ENCODE measurements around the gene ZCWPW1.
"Not testable (repeated sequence)": the region's sequence is repeated elsewhere in the genome, so short reads cannot be mapped to it uniquely, and the experiment has no call there.

Gene ZCWPW1

GRCh38 chr7:100466653-100467605, 38.4 kb upstream of the ZCWPW1 start:
- Mint-ChIP-seq H3K27me3 (no peaks in the 10 kb centered on the region), H3K9me3 (no peaks in the 10 kb centered on the region), H3K36me3 (ENCODE audit: low read depth) (peaks cover 94% of the 10 kb centered on the region), H3K27ac (peak overlapping the region; percentile 10), H3K4me1 (ENCODE audit: low read depth) (peaks cover 53% of the 10 kb centered on the region), H3K4me3 (no peak overlapping the region)
- intact Hi-C loops (cut with micrococcal nuclease) = loop anchor here (1.0 kb wide), 1 partner anchor 93 kb away; no protein-coding TSS in a partner anchor

GRCh38 chr7:100465702-100466311, 37.3 kb upstream of the ZCWPW1 start:
- no peaks in the 10 kb centered on the region for H3K27me3 Mint-ChIP-seq
- H3K9me3 Mint-ChIP-seq = no peaks in the 10 kb centered on the region
- peaks cover 47% of the 10 kb centered on the region for H3K4me1 Mint-ChIP-seq (ENCODE audit: low read depth)
- no peak overlapping the region for H3K4me3 Mint-ChIP-seq
- peak overlapping the region; percentile 6 for H3K27ac Mint-ChIP-seq
- H3K36me3 Mint-ChIP-seq (ENCODE audit: low read depth) = peaks cover 94% of the 10 kb centered on the region
- intact Hi-C loops (cut with micrococcal nuclease) = loop anchor here (1.0 kb wide), 1 partner anchor 94 kb away; no protein-coding TSS in a partner anchor

DNA sequence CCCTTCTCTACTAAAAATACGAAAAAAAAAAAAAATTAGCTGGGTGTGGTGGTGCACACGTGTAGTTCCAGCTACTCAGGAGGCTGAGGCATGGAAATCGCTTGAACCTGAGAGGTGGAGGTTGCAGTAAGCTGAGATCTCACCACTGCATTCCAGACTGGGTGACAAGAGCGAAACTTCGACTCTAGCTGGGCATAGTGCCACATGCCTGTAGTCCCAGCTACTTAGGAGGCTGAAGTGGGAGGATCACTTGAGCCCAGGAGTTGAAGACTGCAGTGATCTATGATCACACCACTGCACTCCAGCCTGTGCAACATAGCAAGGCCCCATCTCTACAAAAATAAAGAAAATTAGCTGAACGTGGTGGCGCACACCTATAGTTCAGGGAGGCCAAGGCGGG, 36.8 kb upstream of the ZCWPW1 start:
- intact Hi-C loops (cut with micrococcal nuclease) = no loop called here
- no peak overlapping the region for H3K4me3 Mint-ChIP-seq
- peak overlapping the region; percentile 6 for H3K27ac Mint-ChIP-seq
- H3K27me3 Mint-ChIP-seq = no peaks in the 10 kb centered on the region
- no peaks in the 10 kb centered on the region for H3K9me3 Mint-ChIP-seq
- H3K4me1 Mint-ChIP-seq (ENCODE audit: low read depth) = peaks cover 42% of the 10 kb centered on the region
- peaks cover 94% of the 10 kb centered on the region for H3K36me3 Mint-ChIP-seq (ENCODE audit: low read depth)

GRCh38 chr7:100464791-100465190, 36.3 kb upstream of the ZCWPW1 start:
- no peaks in the 10 kb centered on the region for H3K9me3 Mint-ChIP-seq
- H3K27me3 Mint-ChIP-seq = no peaks in the 10 kb centered on the region
- H3K27ac Mint-ChIP-seq = peak overlapping the region; percentile 6
- H3K36me3 Mint-ChIP-seq (ENCODE audit: low read depth) = peaks cover 94% of the 10 kb centered on the region
- H3K4me3 Mint-ChIP-seq = no peak overlapping the region
- intact Hi-C loops (cut with micrococcal nuclease) = no loop called here
- H3K4me1 Mint-ChIP-seq (ENCODE audit: low read depth) = peaks cover 37% of the 10 kb centered on the region

GRCh38 chr7:100464210-100464660, 35.7 kb upstream of the ZCWPW1 start, which contains the start of gene SPACDR:
TSS of gene SPACDR (minus strand) at chr7:100464260. CDS start at chr7:100464025, 235 bp downstream.
- peaks cover 94% of the 10 kb centered on the region for H3K36me3 Mint-ChIP-seq (ENCODE audit: low read depth)
- H3K4me1 Mint-ChIP-seq (ENCODE audit: low read depth) = peaks cover 31% of the 10 kb centered on the region
- H3K27me3 Mint-ChIP-seq = no peaks in the 10 kb centered on the region
- no peaks in the 10 kb centered on the region for H3K9me3 Mint-ChIP-seq
- intact Hi-C loops (cut with micrococcal nuclease) = no loop called here
- H3K27ac Mint-ChIP-seq = peak within 1 kb of the TSS; percentile 6
- no peak within 1 kb of the TSS for H3K4me3 Mint-ChIP-seq

- Mint-ChIP-seq H3K27me3 (no peaks in the 10 kb centered on the region), H3K27ac (no peak overlapping the region), H3K9me3 (no peaks in the 10 kb centered on the region), H3K4me3 (no peak overlapping the region), H3K36me3 (ENCODE audit: low read depth) (peaks cover 60% of the 10 kb centered on the region), H3K4me1 (ENCODE audit: low read depth) (peaks cover 10% of the 10 kb centered on the region)
- intact Hi-C loops (cut with micrococcal nuclease) = no loop called here
Measured at GRCh38 chr7:100457033-100457432, 28.5 kb upstream of the ZCWPW1 start.

DNA sequence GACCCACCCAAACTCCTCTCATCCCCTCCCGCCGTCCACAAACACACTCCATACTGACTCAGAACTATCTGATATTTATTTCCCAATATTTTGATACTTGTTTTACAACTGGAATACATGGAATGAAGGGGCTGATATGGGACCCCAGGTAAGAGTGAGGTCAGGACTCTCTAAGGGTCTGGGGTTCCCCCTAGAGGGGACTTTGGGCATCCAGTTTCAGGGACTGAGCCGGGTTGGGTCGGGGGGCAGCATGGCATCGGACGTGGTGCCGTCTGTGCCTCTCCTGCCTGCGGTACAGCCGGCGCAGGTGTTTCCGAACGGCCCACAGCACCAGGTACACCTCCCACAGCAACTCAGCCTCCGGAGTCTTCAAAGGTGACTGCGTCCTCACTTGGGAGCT, 28.1 kb upstream of the ZCWPW1 start:
- peaks cover 10% of the 10 kb centered on the region for H3K4me1 Mint-ChIP-seq (ENCODE audit: low read depth)
- H3K9me3 Mint-ChIP-seq = no peaks in the 10 kb centered on the region
- H3K27me3 Mint-ChIP-seq = no peaks in the 10 kb centered on the region
- intact Hi-C loops (cut with micrococcal nuclease) = no loop called here
- no peak overlapping the region for H3K27ac Mint-ChIP-seq
- peaks cover 55% of the 10 kb centered on the region for H3K36me3 Mint-ChIP-seq (ENCODE audit: low read depth)
- H3K4me3 Mint-ChIP-seq = no peak overlapping the region

DNA sequence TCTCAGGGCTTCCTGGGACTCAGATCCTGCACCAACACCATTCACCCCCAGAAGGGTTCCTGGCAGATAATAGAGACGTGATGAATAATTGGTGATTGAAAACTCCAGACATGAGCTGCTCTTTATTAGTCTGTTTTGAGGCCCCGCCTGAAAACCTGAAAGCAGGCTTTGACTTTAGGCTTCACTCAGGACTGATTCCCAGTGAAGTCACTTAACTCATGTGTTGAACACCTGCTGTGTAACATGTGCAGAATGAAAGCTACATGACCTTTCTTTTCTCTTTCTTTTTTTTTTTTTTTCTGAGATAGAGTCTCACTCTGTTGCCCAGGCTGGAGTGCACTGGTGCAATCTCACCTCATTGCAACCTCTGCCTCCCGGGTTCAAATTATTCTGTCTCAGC, 26.7 kb upstream of the ZCWPW1 start:
- Mint-ChIP-seq H3K27me3 (no peaks in the 10 kb centered on the region), H3K4me1 (ENCODE audit: low read depth) (peaks cover 16% of the 10 kb centered on the region), H3K36me3 (ENCODE audit: low read depth) (peaks cover 42% of the 10 kb centered on the region), H3K9me3 (no peaks in the 10 kb centered on the region), H3K4me3 (no peak overlapping the region), H3K27ac (no peak overlapping the region)
- intact Hi-C loops (cut with micrococcal nuclease) = no loop called here

DNA sequence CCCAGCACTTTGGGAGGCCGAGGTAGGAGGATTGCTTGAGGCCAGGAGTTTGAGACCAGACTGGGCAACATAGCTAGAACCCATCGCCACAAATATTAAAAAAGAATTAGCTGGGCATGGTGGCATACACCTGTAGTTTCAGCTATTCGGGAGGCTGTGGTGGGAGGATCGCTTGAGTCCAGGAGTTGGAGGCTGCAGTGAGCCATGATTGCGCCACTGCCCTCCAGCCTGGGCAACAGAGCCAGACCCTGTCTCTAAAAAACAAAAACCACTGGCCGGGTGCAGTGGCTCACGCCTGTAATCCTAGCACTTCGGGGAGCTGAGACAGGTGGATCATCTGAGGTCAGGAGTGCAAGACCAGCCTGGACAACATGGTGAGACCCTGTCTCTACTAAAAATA, 25.4 kb upstream of the ZCWPW1 start:
- intact Hi-C loops (cut with micrococcal nuclease) = not testable (repeated sequence)
- H3K4me1 Mint-ChIP-seq (ENCODE audit: low read depth) = peaks cover 16% of the 10 kb centered on the region

DNA sequence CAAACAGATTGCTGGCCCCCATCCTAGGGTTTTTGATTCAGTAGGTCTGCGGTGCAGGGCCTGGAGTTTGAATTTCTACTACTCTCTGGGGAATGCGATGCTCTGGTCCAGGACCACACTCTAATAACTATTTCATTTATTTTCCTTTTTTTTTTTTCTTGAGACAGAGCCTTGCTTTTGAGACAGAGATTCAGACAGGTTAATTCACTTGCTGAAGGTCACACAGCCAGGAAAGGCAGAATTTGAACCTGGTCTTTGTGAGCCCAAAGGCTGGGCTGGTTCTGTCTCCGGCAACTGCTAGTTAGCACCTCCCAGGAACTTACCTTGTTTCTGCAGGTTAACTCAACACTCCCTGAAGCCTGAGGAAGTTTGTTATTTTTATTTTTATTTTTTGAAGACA, 24.0 kb upstream of the ZCWPW1 start:
- H3K27ac Mint-ChIP-seq = no peak overlapping the region
- no peaks in the 10 kb centered on the region for H3K27me3 Mint-ChIP-seq
- peaks cover 18% of the 10 kb centered on the region for H3K36me3 Mint-ChIP-seq (ENCODE audit: low read depth)
- no peaks in the 10 kb centered on the region for H3K9me3 Mint-ChIP-seq
- intact Hi-C loops (cut with micrococcal nuclease) = no loop called here
- H3K4me3 Mint-ChIP-seq = no peak overlapping the region
- peaks cover 16% of the 10 kb centered on the region for H3K4me1 Mint-ChIP-seq (ENCODE audit: low read depth)

More for the DNA sequence above, 25.4 kb upstream of the ZCWPW1 start:
- H3K27me3 Mint-ChIP-seq, H3K27ac Mint-ChIP-seq, H3K9me3 Mint-ChIP-seq, H3K4me3 Mint-ChIP-seq: not testable (repeated sequence)
- H3K36me3 Mint-ChIP-seq (ENCODE audit: low read depth) = peaks cover 28% of the 10 kb centered on the region

DNA sequence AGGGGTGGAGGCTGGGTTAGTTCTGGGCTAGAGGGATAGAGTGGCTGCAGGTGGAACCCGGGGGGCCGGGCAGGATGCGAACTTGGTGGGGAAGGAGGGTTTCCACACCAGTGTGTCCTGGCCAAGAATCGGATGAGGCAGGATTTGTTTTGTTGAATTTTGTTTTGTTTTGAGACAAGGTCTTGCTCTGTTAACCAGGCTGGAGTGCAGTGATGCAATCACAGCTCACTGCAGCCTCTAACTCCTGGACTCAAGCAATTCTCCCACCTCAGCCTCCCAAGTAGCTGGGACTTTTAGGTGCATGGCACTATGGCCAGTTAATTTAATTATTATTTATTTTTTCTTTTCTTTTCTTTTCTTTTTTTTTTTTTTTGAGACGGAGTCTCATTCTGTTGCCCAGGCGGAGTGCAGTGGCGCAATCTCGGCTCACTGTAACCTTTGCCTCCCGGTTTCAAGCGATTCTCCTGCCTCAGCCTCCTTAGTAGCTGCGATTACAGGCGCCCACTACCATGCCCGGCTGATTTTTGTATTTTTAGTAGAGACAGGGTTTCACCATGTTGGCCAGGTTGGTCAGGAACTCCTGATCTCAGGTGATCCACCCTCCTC, 20.8 kb upstream of the ZCWPW1 start:
- no peaks in the 10 kb centered on the region for H3K9me3 Mint-ChIP-seq
- H3K4me3 Mint-ChIP-seq = no peak overlapping the region
- H3K36me3 Mint-ChIP-seq (ENCODE audit: low read depth) = no peaks in the 10 kb centered on the region
- no peaks in the 10 kb centered on the region for H3K27me3 Mint-ChIP-seq
- H3K4me1 Mint-ChIP-seq (ENCODE audit: low read depth) = peaks cover 30% of the 10 kb centered on the region
- intact Hi-C loops (cut with micrococcal nuclease) = no loop called here
- peak overlapping the region; percentile 55 for H3K27ac Mint-ChIP-seq

DNA sequence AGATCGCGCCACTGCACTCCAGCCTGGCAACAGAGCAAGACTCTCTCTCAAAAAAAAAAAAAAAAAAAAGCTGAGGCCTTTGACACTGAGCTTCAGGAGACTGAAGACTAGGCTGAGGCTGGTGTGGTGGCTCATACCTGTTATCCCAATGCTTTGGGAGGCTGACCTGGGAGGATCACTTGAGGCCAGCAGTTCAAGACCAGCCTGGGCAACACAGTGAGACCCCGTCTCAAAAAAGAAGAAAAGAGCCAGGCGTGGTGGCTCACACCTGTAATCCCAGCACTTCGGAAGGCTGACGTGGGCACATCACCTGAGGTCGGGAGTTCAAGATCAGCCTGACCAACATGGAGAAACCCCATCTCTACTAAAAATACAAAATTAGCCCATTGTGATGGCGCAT, 18.9 kb upstream of the ZCWPW1 start:
- H3K4me3 Mint-ChIP-seq; H3K27ac Mint-ChIP-seq; H3K36me3 Mint-ChIP-seq (ENCODE audit: low read depth); H3K27me3 Mint-ChIP-seq; H3K9me3 Mint-ChIP-seq; intact Hi-C loops (cut with micrococcal nuclease): not testable (repeated sequence)
- H3K4me1 Mint-ChIP-seq (ENCODE audit: low read depth) = peaks cover 38% of the 10 kb centered on the region

DNA sequence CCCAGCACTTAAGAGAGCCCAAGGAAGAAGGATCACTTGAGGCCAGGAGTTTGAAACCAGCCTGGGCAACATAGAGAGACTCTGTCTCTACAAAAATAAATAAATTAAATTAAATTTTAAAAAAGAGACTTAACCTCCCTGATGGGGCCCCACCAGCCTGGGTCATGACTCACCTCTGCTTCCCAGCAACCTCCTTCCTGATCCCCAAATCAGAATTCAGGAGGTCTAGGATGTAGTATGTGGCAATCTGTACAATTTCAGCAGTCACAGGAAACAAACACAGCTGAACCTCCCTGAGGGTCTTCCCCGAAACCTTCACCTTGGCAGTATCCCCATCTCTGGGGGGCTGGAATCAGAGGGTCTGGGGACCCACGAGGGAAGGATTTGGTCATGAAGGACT, 17.5 kb upstream of the ZCWPW1 start:
- H3K36me3 Mint-ChIP-seq (ENCODE audit: low read depth) = no peaks in the 10 kb centered on the region
- peaks cover 37% of the 10 kb centered on the region for H3K4me1 Mint-ChIP-seq (ENCODE audit: low read depth)
- H3K27ac Mint-ChIP-seq = peak overlapping the region; percentile 17
- no peaks in the 10 kb centered on the region for H3K9me3 Mint-ChIP-seq
- no peaks in the 10 kb centered on the region for H3K27me3 Mint-ChIP-seq
- intact Hi-C loops (cut with micrococcal nuclease) = no loop called here
- H3K4me3 Mint-ChIP-seq = no peak overlapping the region
